HepG2 (cell line): ENCODE data around the gene FTCD. TPM values are rescaled to one million over a fixed set of nuclear protein-coding genes. Genes with fewer than 3 reads are reported as not detected.

Experiments
- ATAC-seq: fragments of 200-7000 bp; cut with Tn5 transposase; 3 replicates; pipeline ENCODE4 v1.9.1; 2020; ENCODE audit warnings: mild to moderate bottlenecking, moderate library complexity
- BruUV-seq: library from RNA; stranded (reverse); fragments of 400-500 nt; replicated peaks from 2 replicates; lab custom pipeline; 2021; lab: Mats Ljungman, UMichigan
- CTCF ChIA-PET: fragments of 300-600 bp; formaldehyde crosslinking; extraction: SDS; loops from one replicate; lab custom pipeline; 2021; ENCODE audit warnings: low total read pairs, inconsistent platforms, low intra/inter-chr PET ratio; lab: Yijun Ruan, JAX
- POLR2A ChIA-PET: fragments of 350-600 bp; sonication (Branson Sonifier 250); formaldehyde crosslinking; loops from one replicate; lab custom pipeline; 2020; ENCODE audit warnings: antibody characterized with exemption, inconsistent platforms; lab: Yijun Ruan, JAX
- DNase-seq: peaks from one replicate; pipeline ENCODE4 v3.0.0-alpha.2; 2015; ENCODE audit warnings: low spot score
- FAIRE-seq: peaks from 3 replicates; lab custom pipeline; 2011; peaks lifted over from hg19 to GRCh38; lab: Jason Lieb, UNC
- H2AFZ ChIP-seq: one replicate; pipeline ENCODE4 v1.6.1; 2011; ENCODE audit warnings: low read length, inconsistent platforms
- H3K27ac ChIP-seq: fragments of 300-600 bp; 3 replicates; pipeline ENCODE4 v1.8.0; 2011; ENCODE audit warnings: mixed run types, mild to moderate bottlenecking, mixed read lengths, low read length, inconsistent platforms; ENCODE audit not compliant: insufficient read depth; ENCODE audit errors: extremely low read length
- H3K27me3 ChIP-seq, 2 experiments: fragments of 200-600 bp in 1 of 2; 2 replicates in 1 of 2; 3 replicates in 1 of 2; pipeline versions ENCODE4 v1.6.0 to v1.8.0; 2011; ENCODE audit warnings: low read length in 2 of 2, mild to moderate bottlenecking in 2 of 2, moderate library complexity in 2 of 2, inconsistent platforms in 1 of 2; ENCODE audit not compliant: insufficient read depth in 2 of 2, control insufficient read depth in 1 of 2
- H3K36me3 ChIP-seq, 2 experiments: fragments of 200-600 bp in 1 of 2; replicated peaks in 1 of 2; 2 replicates in 1 of 2; 3 replicates in 1 of 2; pipeline versions ENCODE4 v1.5.1 to v1.8.0; 2011; ENCODE audit warnings: low read length in 2 of 2, inconsistent platforms in 1 of 2; ENCODE audit not compliant: insufficient read depth in 2 of 2, control insufficient read depth in 1 of 2
- H3K4me1 ChIP-seq: 2 replicates; pipeline ENCODE4 v1.5.1; 2012; ENCODE audit warnings: low read length, inconsistent platforms; ENCODE audit not compliant: insufficient read depth
- H3K4me2 ChIP-seq: 2 replicates; pipeline ENCODE4 v1.6.0; 2011; ENCODE audit warnings: low read depth, low read length, inconsistent platforms
- H3K4me3 ChIP-seq, 3 experiments: fragments of 200-600 bp in 1 of 3; sonication (generic), shearing (Covaris generic) in 1 of 3; replicated peaks in 1 of 3; 2 replicates each; pipeline ENCODE4 v1.5.1; 2011 to 2016; ENCODE audit warnings: low read length in 3 of 3, inconsistent platforms in 2 of 3, low read depth in 2 of 3, mild to moderate bottlenecking in 2 of 3, control low read depth in 1 of 3, mixed read lengths in 1 of 3; ENCODE audit not compliant: insufficient read depth in 1 of 3
- H3K79me2 ChIP-seq: one replicate; pipeline ENCODE4 v1.6.1; 2011; ENCODE audit warnings: low read length, inconsistent platforms; ENCODE audit not compliant: insufficient read depth
- H3K9ac ChIP-seq: 2 replicates; pipeline ENCODE4 v1.6.0; 2011; ENCODE audit warnings: mild to moderate bottlenecking, low read depth, low read length, inconsistent platforms; ENCODE audit not compliant: insufficient read depth
- H3K9me3 ChIP-seq: 2 replicates; pipeline ENCODE4 v1.5.1; 2012; ENCODE audit warnings: mild to moderate bottlenecking, low read length
- H4K20me1 ChIP-seq: 2 replicates; pipeline ENCODE4 v1.6.0; 2011; ENCODE audit warnings: inconsistent platforms, mild to moderate bottlenecking, low read length, moderate library complexity; ENCODE audit not compliant: insufficient read depth
- MED13 ChIP-seq: sonication (generic); formaldehyde crosslinking; IDR thresholded peaks from 2 replicates; pipeline ENCODE4 v1.5.0; 2020; ENCODE audit warnings: missing genetic modification reagents
- THRA ChIP-seq: sonication (generic); formaldehyde crosslinking; IDR thresholded peaks from 2 replicates; pipeline ENCODE4 v1.4.0; 2020; ENCODE audit warnings: missing genetic modification reagents, borderline replicate concordance
- ZNF121 ChIP-seq: sonication (generic); formaldehyde crosslinking; IDR thresholded peaks from 2 replicates; pipeline ENCODE4 v1.5.0; 2020; ENCODE audit warnings: mild to moderate bottlenecking, missing genetic modification reagents
- ZNF737 ChIP-seq: sonication (generic); formaldehyde crosslinking; IDR thresholded peaks from 2 replicates; pipeline ENCODE4 v1.5.0; 2020; ENCODE audit warnings: missing genetic modification reagents, mild to moderate bottlenecking, borderline replicate concordance
- ZNF770 ChIP-seq: sonication (generic); formaldehyde crosslinking; IDR thresholded peaks from 2 replicates; pipeline ENCODE4 v1.5.0; 2020; ENCODE audit warnings: mild to moderate bottlenecking, missing genetic modification reagents
- WGBS: methylation state at CpG from one replicate; pipeline ENCODE4 v1.1.6; 2017; ENCODE audit warnings: low lambda C conversion rate; 5-methylcytosine and 5-hydroxymethylcytosine counted together
- in situ Hi-C: cut with HindIII; loops from 2 replicates; pipeline ENCODE4 v1.10.0; 2017; ENCODE audit warnings: low pct_unique_long_range_greater_than_20kb; ENCODE audit not compliant: extremely low pct_ligation_motif_present
- intact Hi-C: fragments of 100-400 bp; cut with micrococcal nuclease; formaldehyde crosslinking; loops from one replicate; pipeline ENCODE4 v1.10.0; 2022; ENCODE audit not compliant: unreplicated experiment
- polyA plus RNA-seq, 8 experiments: library from polyadenylated mRNA; depleted of rRNA in 3 of 8; stranded (reverse) in 7 of 8; unstranded in 1 of 8; fragments of >200 nt; fragmentation: Illumina TruSeq in 4 of 8; extraction: Trizol in 4 of 8; gene quantifications; 2 replicates each; pipeline versions ENCODE4 v1.2.1 to v1.2.3, GENCODE V29; 2011 to 2016; ENCODE audit warnings: low read depth in 4 of 8, missing spikeins in 1 of 8, mixed read lengths in 1 of 8; ENCODE audit not compliant: insufficient read depth in 1 of 8
- total RNA-seq, 5 experiments: library from RNA; depleted of rRNA; stranded (reverse); fragments of >200 nt; fragmentation: Illumina TruSeq; extraction: Trizol; gene quantifications; 2 replicates each; pipeline ENCODE4 v1.2.3, GENCODE V29; 2016; ENCODE audit warnings: low read depth in 1 of 5

FTCD gene
- total and polyA plus RNA-seq, 2 of the 13 experiments (the other 11 are each of a cell fraction or from before 2014, with no cell fraction given), result 75.7 to 105 TPM

- no peak overlapping the region for H3K9ac ChIP-seq
- DNase-seq (no peak), FAIRE-seq (no peak), ATAC-seq (no peak)
- H3K4me1 ChIP-seq, result no peaks in the 10 kb centered on the region
- no peak overlapping the region for H3K27ac ChIP-seq
- H3K27me3 ChIP-seq, result no peaks in the 10 kb centered on the region
- no peak overlapping the region for H3K4me2 ChIP-seq
- in situ Hi-C loops, result no loop called here
- BruUV-seq, result no TSS peak
- no peaks in the 10 kb centered on the region for H3K9me3 ChIP-seq
- intact Hi-C loops, result no loop called here
- POLR2A ChIA-PET, result no interaction called here
- TF ChIP-seq MED13 (CRISPR knock-in tag), result no peak
- peak; percentile 86 for TF ChIP-seq ZNF770 (CRISPR knock-in tag)
- peak; percentile 79 for TF ChIP-seq ZNF121 (CRISPR knock-in tag)
- TF ChIP-seq ZNF737, result no peak
- no peak for TF ChIP-seq THRA (CRISPR knock-in tag)
- H2AFZ ChIP-seq, result no peak overlapping the region
- CTCF ChIA-PET, result no interaction called here
- no peaks in the 10 kb centered on the region for H3K79me2 ChIP-seq
- peaks cover 15% of the 10 kb centered on the region; the same call in 1 of the 2 replicates for H4K20me1 ChIP-seq
- H3K36me3 ChIP-seq, result peaks cover 11 to 20% of the 10 kb centered on the region in 2 experiments; a peak in 4 of 5 replicates
- 96% methylated on average over 4 of the region's 7 CpGs for WGBS
- H3K4me3 ChIP-seq, result no peak overlapping the region
Observed at GRCh38 chr21:46137908-46138307, 17.5 kb downstream of the FTCD start.
